WTC11 (cell line): Measurements from ENCODE around the gene SLC22A4. TPM values are rescaled to one million over a fixed set of nuclear protein-coding genes. Genes with fewer than 3 reads are reported as not detected.

Experiments used
- ATAC-seq: fragments of 200-7000 bp; cut with Tn5 transposase; 2 replicates; pipeline ENCODE4 v1.10.0; 2021; ENCODE audit warnings: mild to moderate bottlenecking, moderate library complexity
- CTCF ChIA-PET: fragments of 300-600 bp; sonication (Branson Sonifier 250); formaldehyde crosslinking; loops from one replicate; lab custom pipeline; 2021; ENCODE audit warnings: antibody characterized with exemption; lab: Charles Lee
- POLR2A ChIA-PET: fragments of 350-600 bp; sonication (Branson Sonifier 250); formaldehyde crosslinking; loops from one replicate; lab custom pipeline; 2021; ENCODE audit warnings: antibody characterized with exemption; lab: Charles Lee
- DNase-seq: peaks from one replicate; pipeline ENCODE4 v3.0.0; 2021; ENCODE audit warnings: low spot score
- H3K27ac Mint-ChIP-seq: 2 replicates; pipeline ENCODE4 v1.8.0; 2021; ENCODE audit warnings: mixed read lengths
- H3K27me3 Mint-ChIP-seq: 2 replicates; pipeline ENCODE4 v1.8.0; 2021; ENCODE audit warnings: low read depth, mild to moderate bottlenecking, moderate library complexity, mixed read lengths
- H3K36me3 Mint-ChIP-seq: 2 replicates; pipeline ENCODE4 v1.8.0; 2021; ENCODE audit warnings: mixed read lengths
- H3K4me1 Mint-ChIP-seq: 2 replicates; pipeline ENCODE4 v1.8.0; 2022; ENCODE audit warnings: mixed read lengths
- H3K4me3 Mint-ChIP-seq: 2 replicates; pipeline ENCODE4 v1.8.0; 2021; ENCODE audit warnings: mild to moderate bottlenecking, moderate library complexity, mixed read lengths
- H3K9me3 Mint-ChIP-seq: 2 replicates; pipeline ENCODE4 v1.8.0; 2021; ENCODE audit warnings: mixed read lengths
- ATF3 ChIP-seq: sonication (generic); formaldehyde crosslinking; conservative IDR thresholded peaks from 2 replicates; pipeline ENCODE4 v1.8.1; 2022; ENCODE audit warnings: mild to moderate bottlenecking, missing genetic modification reagents
- CDX4 ChIP-seq: fragments of 250-450 bp; sonication (Bioruptor Pico); IDR thresholded peaks from 2 replicates; pipeline ENCODE4 v1.9.0; 2021; ENCODE audit warnings: moderate library complexity, mild to moderate bottlenecking, inconsistent platforms, borderline replicate concordance
- CREB1 ChIP-seq: sonication (generic); formaldehyde crosslinking; IDR thresholded peaks from 2 replicates; pipeline ENCODE4 v1.8.0; 2023; ENCODE audit warnings: mild to moderate bottlenecking, missing genetic modification reagents
- CREM ChIP-seq: sonication (generic); formaldehyde crosslinking; IDR thresholded peaks from 2 replicates; pipeline ENCODE4 v1.8.1; 2022; ENCODE audit warnings: mild to moderate bottlenecking, missing genetic modification reagents, moderate library complexity
- E2F5 ChIP-seq: sonication (generic); formaldehyde crosslinking; IDR thresholded peaks from 2 replicates; pipeline ENCODE4 v1.8.1; 2022; ENCODE audit warnings: mild to moderate bottlenecking, moderate library complexity, missing genetic modification reagents
- ETV6 ChIP-seq: sonication (generic); formaldehyde crosslinking; IDR thresholded peaks from 2 replicates; pipeline ENCODE4 v1.8.1; 2022; ENCODE audit warnings: mild to moderate bottlenecking, missing genetic modification reagents
- FOXP1 ChIP-seq: sonication (generic); formaldehyde crosslinking; IDR thresholded peaks from 2 replicates; pipeline ENCODE4 v1.8.0; 2022; ENCODE audit warnings: missing genetic modification reagents, mild to moderate bottlenecking, moderate library complexity, borderline replicate concordance
- GRHL2 ChIP-seq: fragments of 250-450 bp; sonication (Bioruptor Pico); IDR thresholded peaks from 2 replicates; pipeline ENCODE4 v1.8.0; 2022; ENCODE audit warnings: mild to moderate bottlenecking, moderate library complexity; ENCODE audit not compliant: insufficient replicate concordance, severe bottlenecking
- HMGA2 ChIP-seq: fragments of 250-450 bp; sonication (Bioruptor Pico); IDR thresholded peaks from 2 replicates; pipeline ENCODE4 v1.4.0; 2021; ENCODE audit warnings: mild to moderate bottlenecking, moderate library complexity
- IRF2 ChIP-seq: sonication (generic); formaldehyde crosslinking; IDR thresholded peaks from 2 replicates; pipeline ENCODE4 v1.8.0; 2022; ENCODE audit warnings: low read depth, missing genetic modification reagents, borderline replicate concordance
- JUN ChIP-seq: sonication (generic); formaldehyde crosslinking; IDR thresholded peaks from 2 replicates; pipeline ENCODE4 v1.8.0; 2023; ENCODE audit warnings: mild to moderate bottlenecking, missing genetic modification reagents
- NFE2L1 ChIP-seq: sonication (generic); formaldehyde crosslinking; IDR thresholded peaks from 2 replicates; pipeline ENCODE4 v1.8.1; 2023; ENCODE audit warnings: missing genetic modification reagents
- NFYB ChIP-seq: sonication (generic); formaldehyde crosslinking; conservative IDR thresholded peaks from 2 replicates; pipeline ENCODE4 v1.8.0; 2022; ENCODE audit warnings: low read depth, missing genetic modification reagents
- NR1H2 ChIP-seq: sonication (generic); formaldehyde crosslinking; IDR thresholded peaks from 2 replicates; pipeline ENCODE4 v1.9.0; 2021; ENCODE audit warnings: mild to moderate bottlenecking, moderate library complexity, missing genetic modification reagents
- NR3C1 ChIP-seq: sonication (generic); formaldehyde crosslinking; conservative IDR thresholded peaks from 2 replicates; pipeline ENCODE4 v1.8.1; 2023; ENCODE audit warnings: low read depth, mild to moderate bottlenecking, missing genetic modification reagents
- RELA ChIP-seq: sonication (generic); formaldehyde crosslinking; IDR thresholded peaks from 2 replicates; pipeline ENCODE4 v1.8.1; 2022; ENCODE audit warnings: missing genetic modification reagents, mild to moderate bottlenecking, borderline replicate concordance
- SP1 ChIP-seq: sonication (generic); formaldehyde crosslinking; conservative IDR thresholded peaks from 2 replicates; pipeline ENCODE4 v1.8.1; 2022; ENCODE audit warnings: missing genetic modification reagents
- TCF7 ChIP-seq: sonication (generic); formaldehyde crosslinking; IDR thresholded peaks from 2 replicates; pipeline ENCODE4 v1.8.0; 2022; ENCODE audit warnings: mild to moderate bottlenecking, low read depth, missing genetic modification reagents, moderate library complexity
- TEAD1 ChIP-seq: sonication (generic); formaldehyde crosslinking; IDR thresholded peaks from 2 replicates; pipeline ENCODE4 v1.8.0; 2022; ENCODE audit warnings: mild to moderate bottlenecking, missing genetic modification reagents
- TP53 ChIP-seq: sonication (generic); formaldehyde crosslinking; IDR thresholded peaks from 2 replicates; pipeline ENCODE4 v1.8.1; 2023; ENCODE audit warnings: mild to moderate bottlenecking, missing genetic modification reagents
- ZNF138 ChIP-seq: sonication (generic); formaldehyde crosslinking; conservative IDR thresholded peaks from 2 replicates; pipeline ENCODE4 v1.8.1; 2022; ENCODE audit warnings: mild to moderate bottlenecking, moderate library complexity, missing genetic modification reagents
- ZNF317 ChIP-seq: sonication (generic); formaldehyde crosslinking; IDR thresholded peaks from 2 replicates; pipeline ENCODE4 v1.8.1; 2023; ENCODE audit warnings: low read depth, mild to moderate bottlenecking, moderate library complexity, missing genetic modification reagents, borderline replicate concordance
- ZNF423 ChIP-seq: fragments of 250-450 bp; sonication (Bioruptor Pico); IDR thresholded peaks from 2 replicates; pipeline ENCODE4 v2.1.2; 2022; ENCODE audit warnings: mild to moderate bottlenecking, moderate library complexity
- total RNA-seq: library from RNA; stranded (reverse); gene quantifications from 3 replicates; pipeline ENCODE4 v1.2.3, GENCODE V29; 2021
- TF ChIP-seq, protein P1 (sequence below): sonication (generic); formaldehyde crosslinking; IDR thresholded peaks from 2 replicates; pipeline ENCODE4 v1.8.0; 2022; ENCODE audit warnings: mild to moderate bottlenecking, missing genetic modification reagents
- TF ChIP-seq, protein P2 (sequence below): sonication (generic); formaldehyde crosslinking; IDR thresholded peaks from 2 replicates; pipeline ENCODE4 v1.8.1; 2023; ENCODE audit warnings: mild to moderate bottlenecking, missing genetic modification reagents, moderate library complexity
- TF ChIP-seq, protein P3 (sequence below): sonication (generic); formaldehyde crosslinking; IDR thresholded peaks from 2 replicates; pipeline ENCODE4 v1.8.0; 2022; ENCODE audit warnings: mild to moderate bottlenecking, missing genetic modification reagents
- TF ChIP-seq, protein P4 (sequence below): fragments of 250-450 bp; sonication (Bioruptor Pico); conservative IDR thresholded peaks from 2 replicates; pipeline ENCODE4 v1.9.0; 2021; ENCODE audit warnings: mild to moderate bottlenecking

SLC22A4 gene
- total RNA-seq, 1 experiment from 2014 or later = 0.35 TPM

- no peak for TF ChIP-seq CREM
- TF ChIP-seq NR1H2 (CRISPR knock-in tag) = no peak
- TF ChIP-seq ZNF138 (CRISPR knock-in tag) = no peak
- TF ChIP-seq NFYB = no peak
- TF ChIP-seq TEAD1 (CRISPR knock-in tag) = no peak
- TF ChIP-seq ETV6 (CRISPR knock-in tag) = no peak
- no peak for TF ChIP-seq ZNF423 (CRISPR knock-in tag)
- TF ChIP-seq ZNF317 (CRISPR knock-in tag) = no peak
- no peak for TF ChIP-seq IRF2
- no peak for TF ChIP-seq TP53
- TF ChIP-seq SP1 (CRISPR knock-in tag) = no peak
These were observed 70.1 kb downstream of the SLC22A4 start (continued) for GRCh38 chr5:132364319-132364718.

GRCh38 chr5:132365213-132365612 lies 71.0 kb downstream of the SLC22A4 start:
- CTCF ChIA-PET = interaction anchor here (1.3 kb wide), 1 partner anchor 92 kb away, joined by 5 read pairs; no protein-coding TSS in a partner anchor
- H3K36me3 Mint-ChIP-seq = no peaks in the 10 kb centered on the region
- peaks cover 1% of the 10 kb centered on the region for H3K27me3 Mint-ChIP-seq
- TF ChIP-seq, protein P1, sequence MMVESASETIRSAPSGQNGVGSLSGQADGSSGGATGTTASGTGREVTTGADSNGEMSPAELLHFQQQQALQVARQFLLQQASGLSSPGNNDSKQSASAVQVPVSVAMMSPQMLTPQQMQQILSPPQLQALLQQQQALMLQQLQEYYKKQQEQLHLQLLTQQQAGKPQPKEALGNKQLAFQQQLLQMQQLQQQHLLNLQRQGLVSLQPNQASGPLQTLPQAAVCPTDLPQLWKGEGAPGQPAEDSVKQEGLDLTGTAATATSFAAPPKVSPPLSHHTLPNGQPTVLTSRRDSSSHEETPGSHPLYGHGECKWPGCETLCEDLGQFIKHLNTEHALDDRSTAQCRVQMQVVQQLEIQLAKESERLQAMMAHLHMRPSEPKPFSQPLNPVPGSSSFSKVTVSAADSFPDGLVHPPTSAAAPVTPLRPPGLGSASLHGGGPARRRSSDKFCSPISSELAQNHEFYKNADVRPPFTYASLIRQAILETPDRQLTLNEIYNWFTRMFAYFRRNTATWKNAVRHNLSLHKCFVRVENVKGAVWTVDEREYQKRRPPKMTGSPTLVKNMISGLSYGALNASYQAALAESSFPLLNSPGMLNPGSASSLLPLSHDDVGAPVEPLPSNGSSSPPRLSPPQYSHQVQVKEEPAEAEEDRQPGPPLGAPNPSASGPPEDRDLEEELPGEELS (CRISPR knock-in tag) = no peak
- TF ChIP-seq, protein P2, sequence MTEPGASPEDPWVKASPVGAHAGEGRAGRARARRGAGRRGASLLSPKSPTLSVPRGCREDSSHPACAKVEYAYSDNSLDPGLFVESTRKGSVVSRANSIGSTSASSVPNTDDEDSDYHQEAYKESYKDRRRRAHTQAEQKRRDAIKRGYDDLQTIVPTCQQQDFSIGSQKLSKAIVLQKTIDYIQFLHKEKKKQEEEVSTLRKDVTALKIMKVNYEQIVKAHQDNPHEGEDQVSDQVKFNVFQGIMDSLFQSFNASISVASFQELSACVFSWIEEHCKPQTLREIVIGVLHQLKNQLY (CRISPR knock-in tag) = no peak
- TF ChIP-seq RELA (CRISPR knock-in tag) = no peak
- TF ChIP-seq NR3C1 (CRISPR knock-in tag) = no peak
- TF ChIP-seq HMGA2 (CRISPR knock-in tag) = no peak
- ATAC-seq (no peak), DNase-seq (no peak)
- no peak overlapping the region for H3K4me3 Mint-ChIP-seq
- POLR2A ChIA-PET = no interaction called here
- H3K27ac Mint-ChIP-seq = no peak overlapping the region
- H3K9me3 Mint-ChIP-seq = no peaks in the 10 kb centered on the region
- H3K4me1 Mint-ChIP-seq = peaks cover 3% of the 10 kb centered on the region

- H3K27ac Mint-ChIP-seq = no peak overlapping the region
- CTCF ChIA-PET = interaction anchor here (1.2 to 2.6 kb wide), 5 partner anchors 35 to 305 kb away, joined by 3 to 15 read pairs (median 5); partner anchors contain the start of gene SLC22A4
- no peaks in the 10 kb centered on the region for H3K36me3 Mint-ChIP-seq
- DNase-seq (no peak), ATAC-seq (no peak)
- POLR2A ChIA-PET = interaction anchor here (0.7 to 1.4 kb wide), 2 partner anchors 127 to 416 kb away, joined by 4 to 6 read pairs; no protein-coding TSS in a partner anchor
- no peaks in the 10 kb centered on the region for H3K9me3 Mint-ChIP-seq
- H3K4me1 Mint-ChIP-seq = peaks cover 9% of the 10 kb centered on the region
- H3K4me3 Mint-ChIP-seq = no peak overlapping the region
- peaks cover 16% of the 10 kb centered on the region for H3K27me3 Mint-ChIP-seq
- TF ChIP-seq GRHL2 (CRISPR knock-in tag) = no peak
- TF ChIP-seq ATF3 (CRISPR knock-in tag) = no peak
- TF ChIP-seq CDX4 (CRISPR knock-in tag) = no peak
- no peak for TF ChIP-seq E2F5 (CRISPR knock-in tag)
- TF ChIP-seq JUN (CRISPR knock-in tag) = no peak
- TF ChIP-seq, protein P2 (CRISPR knock-in tag) = no peak
- TF ChIP-seq NFE2L1 = no peak
- no peak for TF ChIP-seq ZNF138 (CRISPR knock-in tag)
- no peak for TF ChIP-seq IRF2
- TF ChIP-seq FOXP1 = no peak
- TF ChIP-seq TCF7 (CRISPR knock-in tag) = no peak
- TF ChIP-seq, protein P3, sequence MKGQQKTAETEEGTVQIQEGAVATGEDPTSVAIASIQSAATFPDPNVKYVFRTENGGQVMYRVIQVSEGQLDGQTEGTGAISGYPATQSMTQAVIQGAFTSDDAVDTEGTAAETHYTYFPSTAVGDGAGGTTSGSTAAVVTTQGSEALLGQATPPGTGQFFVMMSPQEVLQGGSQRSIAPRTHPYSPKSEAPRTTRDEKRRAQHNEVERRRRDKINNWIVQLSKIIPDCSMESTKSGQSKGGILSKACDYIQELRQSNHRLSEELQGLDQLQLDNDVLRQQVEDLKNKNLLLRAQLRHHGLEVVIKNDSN (CRISPR knock-in tag) = no peak
- TF ChIP-seq, protein P4, sequence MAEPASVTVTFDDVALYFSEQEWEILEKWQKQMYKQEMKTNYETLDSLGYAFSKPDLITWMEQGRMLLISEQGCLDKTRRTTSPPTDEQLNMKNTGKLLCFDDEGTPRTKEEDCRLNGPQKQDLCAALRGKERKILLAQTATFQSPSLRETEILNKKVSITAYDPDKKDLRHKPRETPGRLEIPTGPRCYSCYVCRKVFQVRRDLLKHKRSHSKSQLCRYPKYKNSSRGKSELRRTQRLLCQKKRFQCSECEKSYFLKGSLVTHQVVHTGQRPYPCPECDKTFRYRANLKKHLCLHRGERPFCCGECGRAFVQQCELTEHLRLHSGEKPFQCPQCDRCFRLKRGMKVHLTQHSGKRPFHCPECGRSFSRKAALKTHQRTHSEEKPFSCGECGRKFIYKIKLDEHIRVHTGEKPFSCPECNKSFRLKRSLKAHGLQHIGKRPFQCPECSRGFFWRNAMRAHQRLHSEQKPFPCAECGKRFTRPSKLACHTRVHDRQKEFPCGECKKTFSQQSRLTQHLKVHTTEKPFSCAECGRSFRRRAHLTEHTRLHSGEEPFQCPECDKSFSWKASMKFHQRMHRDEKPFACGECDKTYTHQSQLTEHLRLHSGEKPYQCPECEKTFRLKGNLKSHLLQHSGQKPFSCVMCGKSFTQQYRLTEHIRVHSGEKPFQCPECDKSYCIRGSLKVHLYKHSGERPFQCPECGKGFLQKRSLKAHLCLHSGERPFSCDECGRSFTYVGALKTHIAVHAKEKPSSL = no peak
- no peak for TF ChIP-seq CREB1 (CRISPR knock-in tag)
These were observed 74.0 kb downstream of the SLC22A4 start for GRCh38 chr5:132368186-132368585.
